Hepatocyte (in vitro differentiated cells): Measurements from ENCODE around the gene CACNA2D4.

Source experiments
- EZH2 ChIP-seq: fragments of 200-600 bp; sonication (generic); IDR thresholded peaks from 2 replicates; pipeline ENCODE4 v1.6.1; 2016; ENCODE audit warnings: antibody characterized with exemption, mild to moderate bottlenecking, borderline replicate concordance
- EZH2phosphoT487 ChIP-seq: fragments of 200-600 bp; sonication (generic); IDR thresholded peaks from one replicate; pipeline ENCODE4 v1.6.1; 2018; ENCODE audit warnings: antibody characterized with exemption, mild to moderate bottlenecking, low read depth, moderate library complexity; ENCODE audit not compliant: unreplicated experiment, severe bottlenecking
- TF ChIP-seq, protein P1 (sequence below): fragments of 200-600 bp; sonication (generic); IDR thresholded peaks from 2 replicates; pipeline ENCODE4 v1.5.1; 2016; ENCODE audit warnings: antibody characterized with exemption, mild to moderate bottlenecking; ENCODE audit not compliant: poor library complexity

DNA sequence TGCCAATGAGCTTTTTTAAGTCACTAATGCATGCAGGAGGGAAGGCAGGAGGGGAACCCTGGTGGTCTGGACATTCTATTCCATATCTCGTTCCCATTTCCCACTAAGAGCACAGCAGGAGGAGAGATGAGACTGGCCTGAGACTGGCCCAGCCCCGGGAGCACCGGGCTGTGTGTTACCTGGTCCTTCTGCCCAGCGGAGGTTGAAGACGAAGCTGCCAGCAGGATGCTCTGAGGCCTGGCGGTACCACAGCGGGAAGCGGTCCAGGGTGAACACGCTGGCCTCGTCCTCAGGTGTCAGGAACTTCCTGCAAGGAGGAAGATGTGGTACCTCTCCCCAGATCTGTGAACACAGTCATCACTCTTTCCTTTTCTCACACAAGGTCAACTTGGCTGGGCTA lies 74.2 kb downstream of the CACNA2D4 start:
- TF ChIP-seq, protein P1, sequence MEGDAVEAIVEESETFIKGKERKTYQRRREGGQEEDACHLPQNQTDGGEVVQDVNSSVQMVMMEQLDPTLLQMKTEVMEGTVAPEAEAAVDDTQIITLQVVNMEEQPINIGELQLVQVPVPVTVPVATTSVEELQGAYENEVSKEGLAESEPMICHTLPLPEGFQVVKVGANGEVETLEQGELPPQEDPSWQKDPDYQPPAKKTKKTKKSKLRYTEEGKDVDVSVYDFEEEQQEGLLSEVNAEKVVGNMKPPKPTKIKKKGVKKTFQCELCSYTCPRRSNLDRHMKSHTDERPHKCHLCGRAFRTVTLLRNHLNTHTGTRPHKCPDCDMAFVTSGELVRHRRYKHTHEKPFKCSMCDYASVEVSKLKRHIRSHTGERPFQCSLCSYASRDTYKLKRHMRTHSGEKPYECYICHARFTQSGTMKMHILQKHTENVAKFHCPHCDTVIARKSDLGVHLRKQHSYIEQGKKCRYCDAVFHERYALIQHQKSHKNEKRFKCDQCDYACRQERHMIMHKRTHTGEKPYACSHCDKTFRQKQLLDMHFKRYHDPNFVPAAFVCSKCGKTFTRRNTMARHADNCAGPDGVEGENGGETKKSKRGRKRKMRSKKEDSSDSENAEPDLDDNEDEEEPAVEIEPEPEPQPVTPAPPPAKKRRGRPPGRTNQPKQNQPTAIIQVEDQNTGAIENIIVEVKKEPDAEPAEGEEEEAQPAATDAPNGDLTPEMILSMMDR: no peak
- TF ChIP-seq EZH2: no peak
- no peak for TF ChIP-seq EZH2phosphoT487
